GM12878 (cell line): ENCODE measurements around the gene PCSK9. TPM values are rescaled to one million over a fixed set of nuclear protein-coding genes. Genes with fewer than 3 reads are reported as not detected.

ENCODE experiments used
- ATAC-seq: fragments of 200-7000 bp; cut with Tn5 transposase; 3 replicates; pipeline ENCODE4 v1.9.1; 2020; ENCODE audit warnings: mild to moderate bottlenecking, moderate library complexity
- BruUV-seq: library from RNA; stranded (reverse); fragments of 400-500 nt; replicated peaks from 2 replicates; lab custom pipeline; 2021; lab: Mats Ljungman, UMichigan
- CTCF ChIA-PET: fragments of 300-600 bp; sonication (Branson Sonifier 250); formaldehyde crosslinking; extraction: SDS; loops from one replicate; lab custom pipeline; 2021; ENCODE audit warnings: inconsistent platforms; lab: Yijun Ruan, JAX
- POLR2A ChIA-PET: fragments of 350-600 bp; formaldehyde crosslinking; extraction: SDS; loops from one replicate; lab custom pipeline; 2021; ENCODE audit warnings: inconsistent platforms; lab: Charles Lee
- RAD21 ChIA-PET: fragments of 300-600 bp; sonication (Branson Sonifier 250); formaldehyde crosslinking; loops from one replicate; lab custom pipeline; 2023; ENCODE audit warnings: antibody characterized with exemption; ENCODE audit not compliant: unreplicated experiment; lab: Charles Lee
- SMC1A ChIA-PET: fragments of 300-600 bp; sonication (Branson Sonifier 250); formaldehyde crosslinking; loops from one replicate; lab custom pipeline; 2023; ENCODE audit not compliant: unreplicated experiment, uncharacterized antibody; lab: Charles Lee
- DNase-seq: peaks from one replicate; pipeline ENCODE4 v3.0.0-alpha.2; 2011; ENCODE audit warnings: low read depth, low spot score
- FAIRE-seq: peaks from 3 replicates; lab custom pipeline; 2011; peaks lifted over from hg19 to GRCh38; lab: Jason Lieb, UNC
- H2AFZ ChIP-seq: 2 replicates; pipeline ENCODE4 v1.6.0; 2011; ENCODE audit warnings: low read depth, low read length, control low read depth; ENCODE audit not compliant: control insufficient read depth
- H3K27ac ChIP-seq: 2 replicates; pipeline ENCODE4 v1.5.1; 2011; ENCODE audit warnings: control low read depth; ENCODE audit not compliant: control insufficient read depth, insufficient read depth
- H3K27me3 ChIP-seq, 2 experiments: replicated peaks in 1 of 2; 2 replicates each; pipeline versions ENCODE4 v1.6.0 to v1.6.1; 2011; ENCODE audit warnings: low read length in 1 of 2; ENCODE audit not compliant: control insufficient read depth in 2 of 2, insufficient read depth in 2 of 2
- H3K36me3 ChIP-seq, 2 experiments: 2 replicates each; pipeline ENCODE4 v1.5.1; 2011; ENCODE audit warnings: low read length in 1 of 2; ENCODE audit not compliant: control insufficient read depth in 2 of 2, insufficient read depth in 2 of 2
- H3K4me1 ChIP-seq: 2 replicates; pipeline ENCODE4 v1.6.1; 2011; ENCODE audit warnings: mild to moderate bottlenecking, low read length, moderate library complexity, mixed read lengths; ENCODE audit not compliant: control insufficient read depth, insufficient read depth
- H3K4me2 ChIP-seq: 2 replicates; pipeline ENCODE4 v1.6.0; 2011; ENCODE audit warnings: control low read depth; ENCODE audit not compliant: control insufficient read depth, insufficient read depth
- H3K4me3 ChIP-seq: fragments of 200-600 bp; sonication (generic); 2 replicates; pipeline ENCODE4 v1.5.1; 2016
- H3K79me2 ChIP-seq: 2 replicates; pipeline ENCODE4 v1.6.0; 2011; ENCODE audit warnings: low read length; ENCODE audit not compliant: control insufficient read depth, insufficient read depth
- H3K9ac ChIP-seq: 2 replicates; pipeline ENCODE4 v1.8.0; 2011; ENCODE audit warnings: low read length, control low read depth, mixed read lengths; ENCODE audit not compliant: control insufficient read depth, insufficient read depth
- H3K9me3 ChIP-seq: replicated peaks from 3 replicates; pipeline ENCODE4 v1.5.1; 2011; ENCODE audit warnings: mild to moderate bottlenecking, low read length; ENCODE audit not compliant: control insufficient read depth, insufficient read depth
- H4K20me1 ChIP-seq: 2 replicates; pipeline ENCODE4 v1.6.0; 2011; ENCODE audit not compliant: control insufficient read depth, insufficient read depth
- ATF2 ChIP-seq: IDR thresholded peaks from 2 replicates; pipeline ENCODE4 v1.6.1; 2012; ENCODE audit warnings: low read length, inconsistent platforms
- BCLAF1 ChIP-seq: fragments of 450-650 bp; IDR thresholded peaks from 2 replicates; pipeline ENCODE4 v1.6.1; 2017; ENCODE audit warnings: antibody characterized with exemption, mild to moderate bottlenecking, moderate library complexity
- BHLHE40 ChIP-seq, 2 experiments: fragments of 450-650 bp in 1 of 2; IDR thresholded peaks; 2 replicates each; pipeline ENCODE4 v1.6.1; 2011 to 2017; ENCODE audit warnings: low read depth in 2 of 2, borderline replicate concordance in 1 of 2, improper control_type of control experiment in 1 of 2, low read length in 1 of 2, mild to moderate bottlenecking in 1 of 2
- BMI1 ChIP-seq: fragments of 450-650 bp; IDR thresholded peaks from 2 replicates; pipeline ENCODE4 v1.6.1; 2016; ENCODE audit warnings: mild to moderate bottlenecking, moderate library complexity, borderline replicate concordance
- CREM ChIP-seq: IDR thresholded peaks from 2 replicates; pipeline ENCODE4 v1.6.1; 2014; ENCODE audit warnings: antibody characterized with exemption, low read depth
- CTCF ChIP-seq, 3 experiments: IDR thresholded peaks in 2 of 3; conservative IDR thresholded peaks in 1 of 3; 2 replicates each; pipeline ENCODE4 v1.5.1; 2011; ENCODE audit warnings: low read depth in 3 of 3, low read length in 3 of 3, mild to moderate bottlenecking in 3 of 3, control low read depth in 2 of 3, moderate library complexity in 2 of 3, inconsistent platforms in 1 of 3, mixed read lengths in 1 of 3; ENCODE audit not compliant: control insufficient read depth in 2 of 3, insufficient read depth in 1 of 3; ENCODE audit errors: extremely low read depth in 1 of 3
- DPF2 ChIP-seq: fragments of 450-650 bp; IDR thresholded peaks from 2 replicates; pipeline ENCODE4 v1.6.1; 2017; ENCODE audit warnings: mild to moderate bottlenecking
- IRF4 ChIP-seq: IDR thresholded peaks from 2 replicates; pipeline ENCODE4 v1.6.1; 2011; ENCODE audit warnings: low read depth, low read length
- NFXL1 ChIP-seq: fragments of 450-650 bp; IDR thresholded peaks from 2 replicates; pipeline ENCODE4 v1.6.1; 2017; ENCODE audit warnings: antibody characterized with exemption, mild to moderate bottlenecking, borderline replicate concordance
- NFYA ChIP-seq: IDR thresholded peaks from 2 replicates; pipeline ENCODE4 v1.6.1; 2011; ENCODE audit warnings: low read depth, mild to moderate bottlenecking, low read length, improper control_type of control experiment, borderline replicate concordance
- NRF1 ChIP-seq: conservative IDR thresholded peaks from 2 replicates; pipeline ENCODE4 v1.6.1; 2011; ENCODE audit warnings: mild to moderate bottlenecking, low read depth, low read length, improper control_type of control experiment
- SMARCA5 ChIP-seq: fragments of 450-650 bp; IDR thresholded peaks from 2 replicates; pipeline ENCODE4 v1.6.1; 2017; ENCODE audit warnings: mild to moderate bottlenecking
- SUZ12 ChIP-seq: fragments of 200-600 bp; sonication (generic); IDR thresholded peaks from one replicate; pipeline ENCODE4 v1.6.1; 2018; ENCODE audit warnings: antibody characterized with exemption, mild to moderate bottlenecking; ENCODE audit not compliant: unreplicated experiment
- TARDBP ChIP-seq: IDR thresholded peaks from 2 replicates; pipeline ENCODE4 v1.6.1; 2016; ENCODE audit warnings: borderline replicate concordance
- TBL1XR1 ChIP-seq: IDR thresholded peaks from 2 replicates; pipeline ENCODE4 v1.6.1; 2012; ENCODE audit warnings: low read depth, low read length, improper control_type of control experiment
- WGBS: methylation state at CpG from one replicate; pipeline ENCODE4 v1.1.6; 2016; ENCODE audit warnings: low lambda C conversion rate; ENCODE audit not compliant: insufficient replicate concordance, insufficient coverage; ENCODE audit errors: missing lambda C conversion rate; 5-methylcytosine and 5-hydroxymethylcytosine counted together
- in situ Hi-C: fragments of 300-500 bp; cut with MboI; formaldehyde crosslinking; loops from 9 replicates; pipeline ENCODE4 v1.14.3; 2018; ENCODE audit warnings: mixed read lengths
- intact Hi-C: fragments of 100-400 bp; cut with micrococcal nuclease; formaldehyde crosslinking; loops from one replicate; pipeline ENCODE4 v1.14.2; 2022; ENCODE audit not compliant: unreplicated experiment
- polyA plus RNA-seq, 11 experiments: library from polyadenylated mRNA; depleted of rRNA in 4 of 11; unstranded in 6 of 11; stranded (reverse) in 5 of 11; fragments of >200 nt; fragmentation: Nextera tagmentation in 4 of 11; fragmentation: Illumina TruSeq in 1 of 11; extraction: Ambion mirVana in 4 of 11; extraction: Trizol in 1 of 11; gene quantifications; 1 replicate in 1 of 11; 2 replicates in 10 of 11; pipeline versions ENCODE4 v1.2.1 to v1.2.3, GENCODE V29; 2011 to 2016; ENCODE audit warnings: inconsistent platforms in 2 of 11, missing spikeins in 2 of 11, low read depth in 1 of 11
- total RNA-seq, 4 experiments: library from RNA; depleted of rRNA in 3 of 4; stranded (reverse); fragments of >200 nt in 3 of 4; fragmentation: Illumina TruSeq in 1 of 4; extraction: Trizol in 1 of 4; gene quantifications; 2 replicates each; pipeline versions ENCODE4 v1.2.1 to v1.2.3, GENCODE V29; 2013 to 2021

Gene PCSK9
- total and polyA plus RNA-seq, 10 of the 15 experiments (the other 5 are each of a cell fraction or from before 2014, with no cell fraction given): 0.03 to 0.15 TPM; not detected in 8

GRCh38 chr1:55089683-55090082 lies 50.3 kb downstream of the PCSK9 start:
- ChIA-PET SMC1A (no interaction called here), CTCF (interaction anchor here (0.6 kb wide), 1 partner anchor 58 kb away, joined by 3 read pairs; no protein-coding TSS in a partner anchor), POLR2A (no interaction called here), RAD21 (no interaction called here)
- no peaks in the 10 kb centered on the region for H3K9me3 ChIP-seq
- H2AFZ ChIP-seq: no peak overlapping the region
- no peak for FAIRE-seq
- no peak overlapping the region for H3K9ac ChIP-seq
- no peak overlapping the region for H3K27ac ChIP-seq
- intact Hi-C loops: no loop called here
- H3K36me3 ChIP-seq: peaks cover 3 to 33% of the 10 kb centered on the region in 2 experiments
- H3K27me3 ChIP-seq: no peaks in the 10 kb centered on the region
- no peak for ATAC-seq
- no peak overlapping the region for H3K4me2 ChIP-seq
- no peaks in the 10 kb centered on the region for H4K20me1 ChIP-seq
- no TSS peak for BruUV-seq
- no peaks in the 10 kb centered on the region for H3K79me2 ChIP-seq
- DNase-seq: no peak
- H3K4me3 ChIP-seq: no peak overlapping the region
- H3K4me1 ChIP-seq: no peaks in the 10 kb centered on the region
- in situ Hi-C loops: no loop called here
- WGBS: 95% methylated on average over 2 of the region's 2 CpGs
- TF ChIP-seq CREM (no peak), DPF2 (no peak), BHLHE40 (IDR thresholded peaks at IDR 0.05; ENCODE audit: borderline replicate concordance in 1 of 2, low read depth in 2 of 2, low read length in 1 of 2) (no peak), NFXL1 (no peak), NRF1 (no peak), BMI1 (no peak), SUZ12 (no peak), IRF4 (no peak), TBL1XR1 (no peak), SMARCA5 (no peak), TARDBP (no peak), NFYA (no peak), BCLAF1 (no peak), CTCF (IDR thresholded peaks at IDR 0.05 in 2 of 3, conservative IDR thresholded peaks at IDR 0.05 in 1 of 3; ENCODE audit: control insufficient read depth in 2 of 3, extremely low read depth in 1 of 3, insufficient read depth in 1 of 3, low read depth in 3 of 3, low read length in 3 of 3) (no peak), ATF2 (no peak)
